ENCODE data around the gene APOL4.
"Not testable (repeated sequence)": the region's sequence is repeated elsewhere in the genome, so short reads cannot be mapped to it uniquely, and the experiment has no call there.

APOL4 gene

GRCh38 chr22:36234213-36234612 lies 32.6 kb upstream of the APOL4 start:
- no peak overlapping the region for H3K27ac ChIP-seq
- no peak overlapping the region for H3K4me3 ChIP-seq (ENCODE audit: low read depth, low read length)
- DNase-seq, result no peak
- no peak for TF ChIP-seq CTCF (IDR thresholded peaks at IDR 0.05; ENCODE audit: low read depth, low read length, missing control alignments)
- peaks cover 34% of the 10 kb centered on the region for H3K36me3 ChIP-seq (replicated peaks)
- in situ Hi-C loops (cut with HindIII; ENCODE audit: low pct_ligation_motif_present, low sequenced_read_pairs), result no loop called here
- H3K27me3 ChIP-seq (replicated peaks), result no peaks in the 10 kb centered on the region

- no peaks in the 10 kb centered on the region for H3K27me3 ChIP-seq (replicated peaks)
- in situ Hi-C loops (cut with HindIII; ENCODE audit: low pct_ligation_motif_present, low sequenced_read_pairs), result no loop called here
- DNase-seq, result no peak
- H3K4me3 ChIP-seq (ENCODE audit: low read depth, low read length), result no peak overlapping the region
- H3K36me3 ChIP-seq (replicated peaks), result peaks cover 37% of the 10 kb centered on the region
- no peak for TF ChIP-seq CTCF (IDR thresholded peaks at IDR 0.05; ENCODE audit: low read depth, low read length, missing control alignments)
- H3K27ac ChIP-seq, result no peak overlapping the region
Observed at GRCh38 chr22:36233796-36234195, 32.2 kb upstream of the APOL4 start.

- no peak for TF ChIP-seq CTCF (IDR thresholded peaks at IDR 0.05; ENCODE audit: low read depth, low read length, missing control alignments)
- H3K36me3 ChIP-seq (replicated peaks), result peaks cover 43% of the 10 kb centered on the region
- in situ Hi-C loops (cut with HindIII; ENCODE audit: low pct_ligation_motif_present, low sequenced_read_pairs), result no loop called here
- no peak overlapping the region for H3K4me3 ChIP-seq (ENCODE audit: low read depth, low read length)
- H3K27ac ChIP-seq, result no peak overlapping the region
- DNase-seq, result no peak
- H3K27me3 ChIP-seq (replicated peaks), result no peaks in the 10 kb centered on the region
Observed at GRCh38 chr22:36232715-36233401, 31.2 kb upstream of the APOL4 start.

- in situ Hi-C loops (cut with HindIII; ENCODE audit: low pct_ligation_motif_present, low sequenced_read_pairs); DNase-seq; H3K27ac ChIP-seq; H3K27me3 ChIP-seq (replicated peaks); H3K4me3 ChIP-seq (ENCODE audit: low read depth, low read length): not testable (repeated sequence)
- H3K36me3 ChIP-seq (replicated peaks), result peaks cover 48% of the 10 kb centered on the region
Observed at GRCh38 chr22:36231051-36231450, 29.4 kb upstream of the APOL4 start.

GRCh38 chr22:36229649-36230048 lies 28.0 kb upstream of the APOL4 start:
- DNase-seq; H3K27me3 ChIP-seq (replicated peaks); H3K4me3 ChIP-seq (ENCODE audit: low read depth, low read length); in situ Hi-C loops (cut with HindIII; ENCODE audit: low pct_ligation_motif_present, low sequenced_read_pairs); H3K27ac ChIP-seq: not testable (repeated sequence)
- H3K36me3 ChIP-seq (replicated peaks), result peaks cover 48% of the 10 kb centered on the region

DNA sequence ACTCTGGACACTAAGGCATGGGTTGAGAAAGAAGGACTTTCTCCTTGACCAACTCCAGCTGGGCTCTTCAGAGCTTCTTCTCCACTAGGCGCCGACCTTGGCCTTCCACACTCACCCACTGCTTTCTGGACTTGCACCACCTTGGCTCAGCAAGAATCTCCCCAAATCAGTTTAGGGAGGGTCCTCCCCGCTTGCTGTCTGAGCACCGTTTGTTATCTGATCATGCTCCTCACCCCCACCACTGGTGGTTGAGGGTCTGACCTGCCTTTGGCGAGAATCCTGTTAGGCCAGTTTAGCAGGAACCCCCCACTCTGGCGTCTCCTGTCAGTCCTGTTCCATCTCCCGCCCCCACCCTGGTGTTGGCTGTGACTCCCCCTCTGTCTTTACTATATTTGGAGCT lies 27.3 kb upstream of the APOL4 start:
- in situ Hi-C loops (cut with HindIII; ENCODE audit: low pct_ligation_motif_present, low sequenced_read_pairs), result no loop called here
- Histone ChIP-seq H3K36me3 (replicated peaks) (peaks cover 48% of the 10 kb centered on the region), H3K4me3 (ENCODE audit: low read depth, low read length) (no peak overlapping the region), H3K27me3 (replicated peaks) (no peaks in the 10 kb centered on the region), H3K27ac (no peak overlapping the region)
- no peak for TF ChIP-seq CTCF (IDR thresholded peaks at IDR 0.05; ENCODE audit: low read depth, low read length, missing control alignments)
- no peak for DNase-seq

- in situ Hi-C loops (cut with HindIII; ENCODE audit: low pct_ligation_motif_present, low sequenced_read_pairs); H3K4me3 ChIP-seq (ENCODE audit: low read depth, low read length); DNase-seq; H3K27me3 ChIP-seq (replicated peaks); H3K27ac ChIP-seq: not testable (repeated sequence)
- H3K36me3 ChIP-seq (replicated peaks), result peaks cover 46% of the 10 kb centered on the region
Observed at GRCh38 chr22:36228369-36228768, 26.8 kb upstream of the APOL4 start.

Data from brain microvascular endothelial cell (primary cell).